Testis (tissue), 3 donors: ENCODE results near the gene RNF19B. TPM values are rescaled to one million over a fixed set of nuclear protein-coding genes. Genes with fewer than 3 reads are reported as not detected.
"Not testable (repeated sequence)": the region's sequence is repeated elsewhere in the genome, so short reads cannot be mapped to it uniquely, and the experiment has no call there.

Source experiments
- DNase-seq: peaks from one replicate; pipeline ENCODE4 v3.0.0-alpha.2; 2019
- H3K27ac ChIP-seq, 2 donors: fragments of 200-600 bp; sonication (generic); one replicate each; pipeline ENCODE4 v1.5.1; 2019
- H3K27me3 ChIP-seq: fragments of 200-600 bp; sonication (generic); one replicate; pipeline ENCODE4 v1.5.1; 2019
- H3K36me3 ChIP-seq: fragments of 200-600 bp; sonication (generic); one replicate; pipeline ENCODE4 v1.5.1; 2017; ENCODE audit warnings: low read depth; ENCODE audit errors: missing control alignments
- H3K4me1 ChIP-seq: fragments of 200-600 bp; sonication (generic); one replicate; pipeline ENCODE4 v1.5.1; 2019
- H3K4me3 ChIP-seq, 2 donors: fragments of 200-600 bp; sonication (generic); one replicate each; pipeline ENCODE4 v1.5.1; 2017 to 2019
- H3K9me3 ChIP-seq: fragments of 200-600 bp; sonication (generic); one replicate; pipeline ENCODE4 v1.5.1; 2017
- CTCF ChIP-seq, 3 experiments: fragments of 450-650 bp in 2 of 3; fragments of 200-600 bp in 1 of 3; sonication (generic) in 1 of 3; IDR thresholded peaks; one replicate each; pipeline ENCODE4 v1.5.1; 2016 to 2019; ENCODE audit warnings: antibody characterized with exemption in 3 of 3, mild to moderate bottlenecking in 2 of 3, moderate library complexity in 1 of 3
- POLR2A ChIP-seq: fragments of 450-650 bp; IDR thresholded peaks from one replicate; pipeline ENCODE4 v1.6.1; 2017; ENCODE audit warnings: antibody characterized with exemption, mild to moderate bottlenecking, moderate library complexity
- WGBS, 2 donors: methylation state at CpG; one replicate each; pipeline ENCODE4 v1.1.5; 2018; 5-methylcytosine and 5-hydroxymethylcytosine counted together
- intact Hi-C: fragments of 100-400 bp; cut with DNase I; formaldehyde crosslinking; loops from one replicate; pipeline ENCODE4 v1.15.1; 2023; ENCODE audit warnings: low total_unique reads
- polyA plus RNA-seq: library from polyadenylated mRNA; stranded (reverse); fragments of 350-450 nt; fragmentation: Illumina TruSeq; extraction: RNeasy Lipid Tissue Mini Kit (QIAGEN cat#74804); gene quantifications from one replicate; pipeline ENCODE4 v1.2.3, GENCODE V29; 2014; ENCODE audit warnings: low read depth, low replicate concordance; ENCODE audit not compliant: insufficient read depth
- total RNA-seq, 2 donors: library from RNA; depleted of rRNA; stranded (reverse); fragments of >200 nt; gene quantifications; one replicate each; pipeline ENCODE4 v1.2.3, GENCODE V29; 2016

RNF19B gene
- total and polyA plus RNA-seq, 3 donors from 2014 or later: 140 to 225 (median 141) TPM

- no peaks in the 10 kb centered on the region for H3K36me3 ChIP-seq
- no peak overlapping the region for H3K27ac ChIP-seq
- H3K4me1 ChIP-seq: no peaks in the 10 kb centered on the region
- H3K4me3 ChIP-seq: no peak overlapping the region
- WGBS, 2 donors: 24 to 56% methylated on average over 4 of the region's 4 CpGs
- no peak for TF ChIP-seq CTCF (IDR thresholded peaks at IDR 0.05)
- TF ChIP-seq POLR2A: no peak
- H3K27me3 ChIP-seq: no peaks in the 10 kb centered on the region
- DNase-seq: no peak
- intact Hi-C loops: no loop called here
- H3K9me3 ChIP-seq: no peaks in the 10 kb centered on the region
Observed at GRCh38 chr1:32907435-32907834, 57.2 kb downstream of the RNF19B start.

- no peaks in the 10 kb centered on the region for H3K9me3 ChIP-seq
- H3K36me3 ChIP-seq: no peaks in the 10 kb centered on the region
- no peak for DNase-seq
- WGBS, 2 donors: 85 to 90% methylated on average over 7 of the region's 7 CpGs
- TF ChIP-seq POLR2A (no peak), CTCF (IDR thresholded peaks at IDR 0.05) (no peak)
- no peak overlapping the region for H3K27ac ChIP-seq
- intact Hi-C loops: no loop called here
- no peaks in the 10 kb centered on the region for H3K27me3 ChIP-seq
- no peak overlapping the region for H3K4me3 ChIP-seq
- peaks cover 2% of the 10 kb centered on the region for H3K4me1 ChIP-seq
Observed at GRCh38 chr1:32906654-32907053, 58.0 kb downstream of the RNF19B start.

- H3K27me3 ChIP-seq, H3K4me3 ChIP-seq, H3K9me3 ChIP-seq, DNase-seq, intact Hi-C loops, H3K4me1 ChIP-seq, H3K36me3 ChIP-seq, H3K27ac ChIP-seq: not testable (repeated sequence)
- WGBS, 2 donors: 84 to 86% methylated on average over 10 of the region's 10 CpGs
Observed at GRCh38 chr1:32905588-32905987, 59.0 kb downstream of the RNF19B start.

- no peak for DNase-seq
- Histone ChIP-seq H3K27me3 (no peaks in the 10 kb centered on the region), H3K27ac (no peak overlapping the region), H3K36me3 (no peaks in the 10 kb centered on the region), H3K4me3 (no peak overlapping the region), H3K9me3 (no peaks in the 10 kb centered on the region), H3K4me1 (peaks cover 4% of the 10 kb centered on the region)
- intact Hi-C loops: no loop called here
- WGBS, 2 donors: 65 to 75% methylated on average over 2 of the region's 2 CpGs
- no peak for TF ChIP-seq POLR2A
- no peak for TF ChIP-seq CTCF (IDR thresholded peaks at IDR 0.05)
Observed at GRCh38 chr1:32904797-32905196, 59.8 kb downstream of the RNF19B start.

- Histone ChIP-seq H3K36me3 (no peaks in the 10 kb centered on the region), H3K27me3 (no peaks in the 10 kb centered on the region), H3K27ac (no peak overlapping the region), H3K4me1 (peaks cover 4% of the 10 kb centered on the region), H3K9me3 (no peaks in the 10 kb centered on the region), H3K4me3 (no peak overlapping the region)
- TF ChIP-seq POLR2A (no peak), CTCF (IDR thresholded peaks at IDR 0.05) (no peak)
- WGBS, 2 donors: 80 to 92% methylated on average over 3 of the region's 3 CpGs
- no peak for DNase-seq
- intact Hi-C loops: no loop called here
Observed at GRCh38 chr1:32903991-32904785, 60.4 kb downstream of the RNF19B start.
